Left kidney (tissue), 8 donors: ENCODE measurements around the gene TRAM2. TPM values are rescaled to one million over a fixed set of nuclear protein-coding genes. Genes with fewer than 3 reads are reported as not detected.
A peak's percentile ranks its signal among the peaks of the same experiment; 100 is the strongest.

Source experiments
- DNase-seq: peaks from one replicate; pipeline ENCODE4 v3.0.0-alpha.2; 2013
- long read RNA-seq, 8 donors: transcript quantifications; one replicate each; lab custom pipeline, GENCODE V29; 2026
- polyA plus RNA-seq: library from polyadenylated mRNA; unstranded; fragments of 120-200 nt; gene quantifications from one replicate; pipeline ENCODE4 v1.2.1, GENCODE V29; 2013; ENCODE audit not compliant: insufficient read length

Gene TRAM2
- 50.8 TPM for polyA plus RNA-seq
- long read RNA-seq, donor 1, full-length matches to known transcripts, result 12 of 12 reads
- long read RNA-seq, donor 1, partial matches to known transcripts, result 0 of 12 reads
- long read RNA-seq, donor 1, other reads (novel, unspliced or antisense), result 0 of 12 reads
- long read RNA-seq, donor 2, full-length matches to known transcripts, result 2 of 8 reads
- long read RNA-seq, donor 2, partial matches to known transcripts, result 6 of 8 reads
- long read RNA-seq, donor 2, other reads (novel, unspliced or antisense), result 0 of 8 reads
- long read RNA-seq, donor 3, full-length matches to known transcripts, result 4 of 14 reads
- long read RNA-seq, donor 3, partial matches to known transcripts, result 10 of 14 reads
- long read RNA-seq, donor 3, other reads (novel, unspliced or antisense), result 0 of 14 reads
- long read RNA-seq, donor 4, result 0 reads
- long read RNA-seq, donor 5, full-length matches to known transcripts, result 4 of 16 reads
- long read RNA-seq, donor 5, partial matches to known transcripts, result 0 of 16 reads
- long read RNA-seq, donor 5, other reads (novel, unspliced or antisense), result 12 of 16 reads
- long read RNA-seq, donor 6, full-length matches to known transcripts, result 7 of 48 reads
- long read RNA-seq, donor 6, partial matches to known transcripts, result 36 of 48 reads
- long read RNA-seq, donor 6, other reads (novel, unspliced or antisense), result 5 of 48 reads
- long read RNA-seq, donor 7, full-length matches to known transcripts, result 7 of 7 reads
- long read RNA-seq, donor 7, partial matches to known transcripts, result 0 of 7 reads
- long read RNA-seq, donor 7, other reads (novel, unspliced or antisense), result 0 of 7 reads
- long read RNA-seq, donor 8, result 0 reads

- DNase-seq, result peak; percentile 84
Observed at GRCh38 chr6:52577022-52577777, at the start of gene TRAM2. TRAM2 (minus strand) TSS chr6:52577060; CDS start chr6:52576915, 145 bp downstream.

GRCh38 chr6:52622810-52623209 lies 46.0 kb upstream of the TRAM2 start:
- no peak for DNase-seq

GRCh38 chr6:52621631-52622030 lies 44.8 kb upstream of the TRAM2 start:
- DNase-seq, result no peak

GRCh38 chr6:52620906-52621190 lies 44.0 kb upstream of the TRAM2 start:
- no peak for DNase-seq

GRCh38 chr6:52620055-52620905 lies 43.4 kb upstream of the TRAM2 start:
- DNase-seq, result no peak

GRCh38 chr6:52617087-52617486 lies 40.2 kb upstream of the TRAM2 start:
- DNase-seq, result no peak

- DNase-seq, result no peak
Observed at GRCh38 chr6:52616059-52616690, 39.3 kb upstream of the TRAM2 start.

- DNase-seq, result no peak
Observed at GRCh38 chr6:52612336-52613054, 35.6 kb upstream of the TRAM2 start.

- DNase-seq, result no peak
Observed at GRCh38 chr6:52611833-52612232, 35.0 kb upstream of the TRAM2 start.

GRCh38 chr6:52610745-52611355 lies 34.0 kb upstream of the TRAM2 start:
- no peak for DNase-seq

GRCh38 chr6:52610011-52610410 lies 33.2 kb upstream of the TRAM2 start:
- no peak for DNase-seq

- DNase-seq, result no peak
Observed at GRCh38 chr6:52605610-52606185, 28.8 kb upstream of the TRAM2 start.

GRCh38 chr6:52603000-52603795 lies 26.3 kb upstream of the TRAM2 start:
- DNase-seq, result no peak

GRCh38 chr6:52598824-52599190 lies 21.9 kb upstream of the TRAM2 start:
- no peak for DNase-seq

- peak; percentile 69 for DNase-seq
Observed at GRCh38 chr6:52598123-52598823, 21.4 kb upstream of the TRAM2 start.

- no peak for DNase-seq
Observed at GRCh38 chr6:52597738-52598122, 20.9 kb upstream of the TRAM2 start.

- no peak for DNase-seq
Observed at GRCh38 chr6:52596371-52597028, 19.6 kb upstream of the TRAM2 start.

GRCh38 chr6:52595796-52596130 lies 18.9 kb upstream of the TRAM2 start:
- DNase-seq, result no peak
